ENCODE results near the gene MEIS2. TPM values are rescaled to one million over a fixed set of nuclear protein-coding genes. Genes with fewer than 3 reads are reported as not detected.

Gene MEIS2
- total RNA-seq = 41.2 and 42.6 TPM in 2 replicates

GRCh38 chr15:37100109-37100965 is at the start of gene MEIS2:
Gene MEIS2 (minus strand): TSS chr15:37100549. CDS start chr15:37099466, 1,083 bp downstream.

Data from regular cardiac myocyte (primary cell).